Mammary epithelial cell (primary cell): ENCODE results near the gene CAGE1.

Experiments used
- CTCF ChIP-seq, 2 donors: IDR thresholded peaks in 1 of 2; conservative IDR thresholded peaks in 1 of 2; 2 replicates each; pipeline ENCODE4 v1.5.1; 2011 to 2012; ENCODE audit warnings: inconsistent platforms in 2 of 2, low read length in 2 of 2, mild to moderate bottlenecking in 2 of 2, control low read depth in 1 of 2, low read depth in 1 of 2; ENCODE audit not compliant: insufficient read depth in 1 of 2; ENCODE audit errors: extremely low read depth in 1 of 2
- EZH2 ChIP-seq: IDR thresholded peaks from 2 replicates; pipeline ENCODE4 v1.6.1; 2012; ENCODE audit warnings: low read length, inconsistent platforms, borderline replicate concordance

- TF ChIP-seq CTCF (conservative IDR thresholded peaks at IDR 0.05 in 1 of 2, IDR thresholded peaks at IDR 0.05 in 1 of 2; ENCODE audit: extremely low read depth in 1 of 2, insufficient read depth in 1 of 2, low read depth in 1 of 2, low read length in 2 of 2) (no peak), EZH2 (no peak)
These were observed 42.3 kb upstream of the CAGE1 start for GRCh38 chr6:7431674-7432390.
